HG03066 (cell line): ENCODE measurements around the gene MFSD1.

Experiments used
- ATAC-seq: cut with Tn5 transposase; IDR thresholded peaks from one replicate; pipeline ENCODE4 v1.9.1; 2021; ENCODE audit warnings: low read depth; ENCODE audit not compliant: unreplicated experiment

MFSD1 gene

GRCh38 chr3:158801696-158802408 lies at the start of gene MFSD1:
MFSD1 (plus strand) TSS chr3:158802054; CDS start chr3:158802153, 99 bp downstream.
- peak; percentile 98 for ATAC-seq

- ATAC-seq = no peak
Measured at GRCh38 chr3:158753854-158754253, 48.0 kb upstream of the MFSD1 start.

GRCh38 chr3:158755421-158755820 lies 46.4 kb upstream of the MFSD1 start:
- ATAC-seq = no peak

GRCh38 chr3:158761350-158761749 lies 40.5 kb upstream of the MFSD1 start:
- no peak for ATAC-seq

GRCh38 chr3:158762701-158763100 lies 39.2 kb upstream of the MFSD1 start:
- no peak for ATAC-seq

GRCh38 chr3:158763421-158763820 lies 38.4 kb upstream of the MFSD1 start:
- no peak for ATAC-seq

GRCh38 chr3:158765518-158766205 lies 36.2 kb upstream of the MFSD1 start:
- no peak for ATAC-seq

- no peak for ATAC-seq
Measured at GRCh38 chr3:158766364-158766763, 35.5 kb upstream of the MFSD1 start.

- no peak for ATAC-seq
Measured at GRCh38 chr3:158768361-158768787, 33.5 kb upstream of the MFSD1 start.

- no peak for ATAC-seq
Measured at GRCh38 chr3:158768881-158769543, 32.8 kb upstream of the MFSD1 start.

- ATAC-seq = no peak
Measured at GRCh38 chr3:158769549-158769948, 32.3 kb upstream of the MFSD1 start.

GRCh38 chr3:158769952-158770740 lies 31.7 kb upstream of the MFSD1 start:
- ATAC-seq = no peak

- no peak for ATAC-seq
Measured at GRCh38 chr3:158770741-158771350, 31.0 kb upstream of the MFSD1 start.

- no peak for ATAC-seq
Measured at GRCh38 chr3:158771577-158771976, 30.3 kb upstream of the MFSD1 start.

GRCh38 chr3:158771982-158772381 lies 29.9 kb upstream of the MFSD1 start:
- ATAC-seq = no peak

- no peak for ATAC-seq
Measured at GRCh38 chr3:158773166-158773565, 28.7 kb upstream of the MFSD1 start.

GRCh38 chr3:158773845-158774830 lies 27.7 kb upstream of the MFSD1 start:
- no peak for ATAC-seq

- ATAC-seq = no peak
Measured at GRCh38 chr3:158774965-158775364, 26.9 kb upstream of the MFSD1 start.
